COLO829 (cell line): ENCODE data around the gene SND1.
A peak's percentile ranks its signal among the peaks of the same experiment; 100 is the strongest.

Source experiments
- DNase-seq: peaks from one replicate; pipeline ENCODE4 v3.0.0; 2012; ENCODE audit warnings: low spot score

Gene SND1

GRCh38 chr7:128041203-128041602 lies 389.2 kb downstream of the SND1 start:
- DNase-seq = peak; percentile 93

GRCh38 chr7:128042012-128042411 lies 390.0 kb downstream of the SND1 start:
- peak; percentile 86 for DNase-seq

- DNase-seq = no peak
These were observed 392.1 kb downstream of the SND1 start for GRCh38 chr7:128044064-128044463.

GRCh38 chr7:128045158-128045557 lies 393.2 kb downstream of the SND1 start:
- DNase-seq = no peak

GRCh38 chr7:128045766-128046165 lies 393.8 kb downstream of the SND1 start:
- peak; percentile 42 for DNase-seq

GRCh38 chr7:128052404-128052803 lies 400.4 kb downstream of the SND1 start:
- no peak for DNase-seq

GRCh38 chr7:128053023-128053422 lies 401.0 kb downstream of the SND1 start:
- DNase-seq = peak; percentile 42

GRCh38 chr7:128053991-128054390 lies 402.0 kb downstream of the SND1 start:
- DNase-seq = no peak

GRCh38 chr7:128054511-128054910 lies 402.5 kb downstream of the SND1 start:
- DNase-seq = no peak

- no peak for DNase-seq
These were observed 403.6 kb downstream of the SND1 start for GRCh38 chr7:128055637-128056036.

- no peak for DNase-seq
These were observed 404.9 kb downstream of the SND1 start for GRCh38 chr7:128056901-128057300.

- no peak for DNase-seq
These were observed 405.9 kb downstream of the SND1 start for GRCh38 chr7:128057909-128058308.

- DNase-seq = no peak
These were observed 407.4 kb downstream of the SND1 start for GRCh38 chr7:128059143-128059988.

GRCh38 chr7:128060018-128060417 lies 408.0 kb downstream of the SND1 start:
- no peak for DNase-seq

GRCh38 chr7:128063088-128063487 lies 411.1 kb downstream of the SND1 start:
- DNase-seq = no peak

GRCh38 chr7:128065872-128066271 lies 413.9 kb downstream of the SND1 start:
- no peak for DNase-seq

GRCh38 chr7:128066395-128066794 lies 414.4 kb downstream of the SND1 start:
- DNase-seq = no peak

GRCh38 chr7:128066858-128067257 lies 414.9 kb downstream of the SND1 start:
- DNase-seq = no peak

- DNase-seq = no peak
These were observed 416.0 kb downstream of the SND1 start for GRCh38 chr7:128067983-128068382.

GRCh38 chr7:128068785-128069184 lies 416.8 kb downstream of the SND1 start:
- DNase-seq = no peak

- no peak for DNase-seq
These were observed 417.7 kb downstream of the SND1 start for GRCh38 chr7:128069373-128070364.

GRCh38 chr7:128071376-128071775 lies 419.4 kb downstream of the SND1 start:
- DNase-seq = no peak

- no peak for DNase-seq
These were observed 419.8 kb downstream of the SND1 start for GRCh38 chr7:128071801-128072200.
